ENCODE results near the gene RPS19BP1. TPM values are rescaled to one million over a fixed set of nuclear protein-coding genes. Genes with fewer than 3 reads are reported as not detected.

RPS19BP1 gene
- total RNA-seq, 2 donors from 2014 or later, result 47.6 to 64.2 TPM

- ATAC-seq (no peak), DNase-seq (ENCODE audit: low spot score in 2 of 2) (no peak)
- Mint-ChIP-seq H3K27ac (no peak overlapping the region), H3K36me3 (peaks cover 15 to 18% of the 10 kb centered on the region in 2 donors), H3K9me3 (no peaks in the 10 kb centered on the region)
Observed at GRCh38 chr22:39535831-39536449, 3.4 kb upstream of the RPS19BP1 start.

DNA sequence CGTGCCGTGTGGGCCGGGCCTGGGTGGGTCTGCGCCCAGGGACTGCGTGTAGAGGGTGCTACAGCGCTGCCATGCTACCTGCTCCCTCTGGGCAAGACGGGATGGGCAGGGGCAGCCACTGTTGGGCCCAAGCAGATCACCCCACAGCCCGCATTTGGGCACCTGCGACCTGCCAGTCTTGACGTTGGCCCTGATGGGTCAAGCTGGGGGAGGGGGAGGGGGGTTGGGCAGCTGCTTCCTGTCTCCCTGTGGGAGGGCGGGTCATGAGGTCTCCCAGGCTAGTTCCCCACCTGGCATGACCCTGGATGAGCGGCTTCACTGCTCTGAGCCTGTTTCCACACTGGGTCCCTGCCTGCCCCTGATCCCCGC lies 2.8 kb upstream of the RPS19BP1 start:
- no peak for DNase-seq (ENCODE audit: low spot score in 2 of 2)
- no peaks in the 10 kb centered on the region for H3K9me3 Mint-ChIP-seq
- no peak for ATAC-seq
- no peak overlapping the region for H3K27ac Mint-ChIP-seq
- peaks cover 15 to 20% of the 10 kb centered on the region in 2 donors for H3K36me3 Mint-ChIP-seq

DNA sequence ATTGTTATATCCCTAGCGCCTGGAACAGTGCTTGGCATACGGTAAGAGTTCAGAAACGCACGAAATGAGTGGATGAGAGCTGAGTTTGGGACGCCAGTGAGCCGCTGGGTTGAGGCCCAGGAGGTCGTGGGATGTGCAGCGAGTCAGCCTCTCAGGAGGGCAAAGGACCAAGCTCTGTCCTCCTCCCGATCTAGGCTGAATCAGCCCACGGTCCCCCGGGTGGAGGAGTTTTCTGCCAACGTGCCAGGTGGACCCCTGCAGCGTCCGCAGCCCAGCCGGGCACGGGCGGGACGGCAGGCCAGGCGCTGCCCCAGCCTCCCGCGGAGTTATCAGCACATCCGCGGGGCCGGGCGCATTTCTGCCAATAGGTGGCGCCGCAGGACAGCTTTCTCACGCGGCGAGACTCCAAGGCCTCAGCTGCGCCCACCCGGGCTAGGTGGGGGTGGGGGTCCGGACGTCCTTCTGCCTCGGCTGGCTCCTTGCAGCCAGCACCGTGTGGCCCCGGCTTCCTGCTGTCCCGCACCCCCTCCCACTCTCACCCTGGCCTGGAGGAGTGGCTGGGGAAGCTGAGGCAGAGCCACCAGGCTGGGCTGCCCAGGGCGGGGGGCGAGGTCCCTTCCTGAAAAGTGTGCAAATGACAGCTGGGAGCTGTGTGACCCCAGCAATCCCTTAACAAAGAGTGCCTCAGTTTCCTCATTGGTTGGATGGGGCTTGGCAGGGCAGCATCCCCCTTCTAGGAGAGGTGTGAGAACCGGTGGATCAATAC lies 2.2 kb upstream of the RPS19BP1 start:
- peak; percentile 80 to 91 for DNase-seq (ENCODE audit: low spot score in 2 of 2)
- Mint-ChIP-seq H3K27ac (peak overlapping the region in 1 of 2 donors; percentile 90), H3K36me3 (peaks cover 15 to 26% of the 10 kb centered on the region in 2 donors), H3K9me3 (no peaks in the 10 kb centered on the region)
- peak; percentile 23 to 31 for ATAC-seq

GRCh38 chr22:39534092-39534506 lies 1.6 kb upstream of the RPS19BP1 start:
- DNase-seq (ENCODE audit: low spot score in 2 of 2) (no peak), ATAC-seq (no peak)
- peak overlapping the region in 1 of 2 donors; percentile 90 for H3K27ac Mint-ChIP-seq
- H3K36me3 Mint-ChIP-seq, result peaks cover 15 to 28% of the 10 kb centered on the region in 2 donors
- no peaks in the 10 kb centered on the region for H3K9me3 Mint-ChIP-seq

GRCh38 chr22:39530692-39531331 lies 1.7 kb downstream of the RPS19BP1 start:
- H3K9me3 Mint-ChIP-seq, result no peaks in the 10 kb centered on the region
- no peak for ATAC-seq

DNA sequence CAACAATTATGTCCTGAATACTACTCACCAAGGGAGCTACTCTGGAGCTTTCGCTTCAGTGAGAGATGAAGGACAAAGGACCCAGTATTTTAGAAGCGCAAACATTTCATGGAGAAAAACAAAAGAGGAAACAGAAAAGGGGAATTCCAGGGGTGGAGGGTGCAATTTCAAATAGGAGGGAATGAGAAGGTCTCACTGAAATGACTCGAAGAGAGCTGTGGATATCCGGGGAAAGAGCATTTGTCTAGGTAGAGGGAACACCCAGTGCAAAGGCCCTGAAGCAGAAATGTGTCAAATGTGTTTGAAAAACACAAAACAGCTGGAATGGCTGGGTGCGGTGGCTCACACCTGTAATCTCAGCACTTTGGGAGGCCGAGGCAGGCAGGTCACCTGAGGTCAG lies 2.4 kb downstream of the RPS19BP1 start:
- H3K36me3 Mint-ChIP-seq, result peaks cover 15 to 44% of the 10 kb centered on the region in 2 donors
- DNase-seq (ENCODE audit: low spot score in 2 of 2), result no peak
- ATAC-seq, result no peak
- no peaks in the 10 kb centered on the region for H3K9me3 Mint-ChIP-seq
- H3K27ac Mint-ChIP-seq, result peak overlapping the region in 1 of 2 donors; percentile 98

More at GRCh38 chr22:39530692-39531331, 1.7 kb downstream of the RPS19BP1 start:
- peak overlapping the region; percentile 97 to 98 for H3K27ac Mint-ChIP-seq
- no peak for DNase-seq (ENCODE audit: low spot score in 2 of 2)
- H3K36me3 Mint-ChIP-seq, result peaks cover 15 to 37% of the 10 kb centered on the region in 2 donors

DNA sequence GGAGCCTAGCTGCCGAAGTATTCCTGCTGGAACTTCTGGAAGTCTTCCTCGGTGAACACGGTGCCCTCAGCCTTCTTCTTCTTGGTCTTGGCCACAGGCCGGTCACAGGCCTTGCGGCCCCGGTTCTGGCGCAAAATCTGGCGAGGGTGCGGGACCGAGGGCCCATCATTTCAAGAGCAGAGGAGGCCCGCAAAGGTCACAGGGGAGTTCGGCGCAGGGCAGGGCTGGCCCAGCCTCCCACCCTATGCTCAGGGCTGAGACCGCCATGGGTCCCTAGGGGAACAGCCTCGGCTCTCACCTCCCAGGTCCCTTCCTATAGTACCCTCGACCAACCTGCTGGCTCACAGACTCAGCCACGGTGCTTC lies 3.1 kb downstream of the RPS19BP1 start:
- ATAC-seq (no peak), DNase-seq (ENCODE audit: low spot score in 2 of 2) (no peak)
- Mint-ChIP-seq H3K9me3 (no peaks in the 10 kb centered on the region), H3K36me3 (peaks cover 15 to 51% of the 10 kb centered on the region in 2 donors), H3K27ac (peak overlapping the region in 1 of 2 donors; percentile 98)

DNA sequence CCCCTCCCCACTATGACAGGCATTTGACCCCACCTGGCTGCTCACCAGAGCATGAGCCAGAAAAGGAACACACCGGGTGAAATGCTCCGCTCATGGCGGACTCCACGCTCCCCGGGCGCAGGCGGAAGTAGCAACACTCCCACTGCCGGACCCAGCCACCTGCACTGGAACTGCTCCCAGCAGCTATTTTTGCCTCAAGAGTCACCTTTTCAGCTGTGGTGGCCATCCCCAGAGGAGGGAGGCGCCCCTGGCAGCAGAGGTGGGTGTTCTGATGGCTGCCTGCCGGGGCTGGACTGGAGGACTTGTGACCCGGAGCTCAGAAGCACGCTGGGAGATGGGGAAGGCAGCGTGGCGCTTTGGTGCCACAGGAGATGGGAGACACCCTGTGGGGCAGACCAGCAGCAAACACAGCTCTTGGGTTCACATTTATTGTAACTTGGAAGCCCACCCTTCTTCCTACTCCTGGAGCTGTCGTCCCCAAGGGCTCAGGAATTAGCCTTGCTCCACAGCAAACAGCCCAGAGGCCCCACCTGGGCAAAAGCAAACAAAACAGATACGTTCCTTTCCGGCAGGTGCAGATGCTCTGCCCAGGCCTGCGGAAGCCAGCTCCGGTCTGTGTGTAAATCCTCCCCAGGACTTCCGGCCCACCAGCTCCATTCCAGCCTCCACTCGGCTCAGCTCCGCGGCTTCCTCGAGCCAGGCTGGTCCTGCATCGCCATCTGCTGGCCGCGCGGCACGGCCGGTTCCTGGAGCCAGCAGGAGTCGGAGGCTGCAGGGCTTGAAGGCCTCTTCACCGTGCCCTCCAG lies 3.7 kb downstream of the RPS19BP1 start:
- Mint-ChIP-seq H3K36me3 (peaks cover 15 to 55% of the 10 kb centered on the region in 2 donors), H3K9me3 (no peaks in the 10 kb centered on the region), H3K27ac (peak overlapping the region; percentile 72 to 98)
- peak; percentile 20 to 34 for ATAC-seq
- peak; percentile 87 to 90 for DNase-seq (ENCODE audit: low spot score in 2 of 2)

GRCh38 chr22:39528080-39528661 lies 4.4 kb downstream of the RPS19BP1 start:
- DNase-seq (ENCODE audit: low spot score in 2 of 2) (no peak), ATAC-seq (no peak)
- peaks cover 20 to 60% of the 10 kb centered on the region in 2 donors for H3K36me3 Mint-ChIP-seq
- H3K27ac Mint-ChIP-seq, result peak overlapping the region; percentile 39 to 98
- no peaks in the 10 kb centered on the region for H3K9me3 Mint-ChIP-seq

GRCh38 chr22:39527481-39527961 lies 5.0 kb downstream of the RPS19BP1 start:
- DNase-seq (ENCODE audit: low spot score in 2 of 2), result no peak
- Mint-ChIP-seq H3K36me3 (peaks cover 23 to 64% of the 10 kb centered on the region in 2 donors), H3K9me3 (no peaks in the 10 kb centered on the region), H3K27ac (peak overlapping the region; percentile 81 to 89)
- ATAC-seq, result no peak

GRCh38 chr22:39526736-39527171 lies 5.8 kb downstream of the RPS19BP1 start:
- ATAC-seq, result peak; percentile 10 to 21
- Mint-ChIP-seq H3K9me3 (no peaks in the 10 kb centered on the region), H3K36me3 (peaks cover 23 to 64% of the 10 kb centered on the region in 2 donors), H3K27ac (peak overlapping the region; percentile 81 to 89)
- no peak for DNase-seq (ENCODE audit: low spot score in 2 of 2)

DNA sequence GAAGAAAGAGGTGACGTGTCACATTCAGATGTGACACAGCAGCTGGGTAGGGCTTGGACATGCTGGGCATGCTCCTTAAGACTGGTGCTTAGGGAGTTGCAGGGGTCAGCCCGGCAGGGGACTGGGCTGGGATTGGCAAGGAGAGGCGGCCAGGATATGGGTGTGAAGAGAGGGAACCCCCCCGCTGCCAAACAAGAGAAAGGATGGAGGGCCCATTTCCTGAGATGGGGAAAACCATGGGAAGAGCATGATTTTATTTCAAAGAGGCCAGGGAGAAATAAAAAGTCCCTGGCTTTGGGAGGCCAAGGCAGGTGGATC lies 6.9 kb downstream of the RPS19BP1 start:
- no peak for DNase-seq (ENCODE audit: low spot score in 2 of 2)
- Mint-ChIP-seq H3K9me3 (no peaks in the 10 kb centered on the region), H3K36me3 (peaks cover 29 to 65% of the 10 kb centered on the region in 2 donors), H3K27ac (peak overlapping the region; percentile 97 to 100)
- ATAC-seq, result no peak

DNA sequence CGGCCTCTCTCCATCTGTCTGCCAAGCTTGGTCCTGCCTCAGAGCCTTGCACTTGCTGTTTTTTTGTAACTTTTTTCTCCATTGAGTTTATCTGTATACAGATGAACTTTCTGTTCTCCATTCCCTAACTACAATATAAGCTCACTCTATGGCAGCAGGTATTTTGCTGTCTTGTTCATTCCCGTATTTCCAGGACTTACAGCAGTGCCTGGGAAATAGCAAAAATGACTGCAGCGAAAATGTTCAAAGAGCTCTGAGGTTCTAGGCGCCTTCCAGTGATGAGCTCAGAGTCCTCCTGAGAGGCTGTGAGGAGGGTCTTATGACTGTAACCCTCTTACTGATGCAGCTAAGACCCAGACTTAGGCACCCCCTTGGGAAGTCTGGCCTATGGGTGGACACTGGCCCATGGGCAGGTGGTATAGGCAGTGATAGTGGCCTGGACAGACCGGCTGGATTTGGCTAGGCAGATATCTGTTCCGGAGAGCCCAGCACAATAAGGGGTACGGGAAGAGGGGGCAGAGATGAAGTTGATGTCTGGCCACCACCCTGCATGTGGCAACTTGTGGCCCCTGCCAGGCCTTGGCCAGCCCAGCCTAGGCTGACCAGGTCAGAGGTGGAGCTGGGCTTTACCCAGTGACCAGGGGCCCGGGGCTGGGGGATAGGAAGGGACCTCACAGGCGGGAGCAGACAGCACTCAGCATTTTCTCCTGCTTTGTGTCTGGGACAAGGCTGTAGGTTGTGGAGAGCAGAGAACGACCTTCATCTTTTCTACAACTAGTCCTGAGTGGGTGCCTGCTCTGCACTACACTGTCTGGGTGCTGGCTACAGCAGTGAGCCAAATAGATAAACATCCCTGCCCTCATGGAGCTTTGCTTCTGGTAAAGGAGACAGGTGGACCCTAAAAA lies 7.5 kb downstream of the RPS19BP1 start:
- peak overlapping the region; percentile 97 to 100 for H3K27ac Mint-ChIP-seq

DNA sequence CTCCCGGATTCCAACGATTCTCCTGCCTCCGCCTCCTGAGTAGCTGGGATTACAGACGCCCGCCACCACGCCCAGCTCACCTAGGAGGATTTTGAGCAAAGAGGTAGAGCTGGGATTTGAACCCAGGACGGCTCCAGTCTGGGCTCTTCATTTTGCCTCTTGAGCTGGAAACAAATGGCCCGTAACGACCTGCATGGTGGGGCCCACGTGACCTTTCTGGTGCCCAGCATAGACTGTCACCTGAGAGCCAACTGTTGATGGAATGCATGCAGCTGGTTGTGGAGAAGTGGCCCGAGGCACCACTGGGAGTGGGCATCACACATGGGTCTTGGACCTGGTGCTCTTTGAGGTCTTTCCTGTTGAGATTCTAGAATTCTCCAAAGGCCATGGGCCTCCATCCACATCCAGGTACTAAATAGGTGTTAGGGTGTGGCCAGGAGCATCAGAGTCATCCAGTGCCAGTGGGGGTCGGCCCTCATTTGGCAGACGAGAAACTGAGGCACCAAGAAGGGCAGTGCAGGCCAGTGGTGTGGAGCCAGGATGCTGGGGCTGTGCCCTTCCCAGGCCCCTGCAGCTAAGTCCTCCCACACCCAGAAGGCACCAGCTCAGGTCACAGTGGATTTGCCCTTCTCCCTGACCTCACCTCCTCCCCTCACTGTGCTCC lies 8.3 kb downstream of the RPS19BP1 start:
- ATAC-seq (no peak), DNase-seq (ENCODE audit: low spot score in 2 of 2) (no peak)
- H3K36me3 Mint-ChIP-seq, result peaks cover 32 to 66% of the 10 kb centered on the region in 2 donors
- no peaks in the 10 kb centered on the region for H3K9me3 Mint-ChIP-seq
- H3K27ac Mint-ChIP-seq, result peak overlapping the region; percentile 97 to 100

More for the DNA sequence above, 7.5 kb downstream of the RPS19BP1 start:
- DNase-seq (ENCODE audit: low spot score in 2 of 2) (no peak), ATAC-seq (no peak)
- Mint-ChIP-seq H3K9me3 (no peaks in the 10 kb centered on the region), H3K36me3 (peaks cover 32 to 68% of the 10 kb centered on the region in 2 donors)
